Tibial nerve (tissue), 4 donors: ENCODE data around the gene ALPI. TPM values are rescaled to one million over a fixed set of nuclear protein-coding genes. Genes with fewer than 3 reads are reported as not detected.

Source experiments
- DNase-seq, 2 donors: peaks; one replicate each; pipeline ENCODE4 v3.0.0-alpha.2; 2019; ENCODE audit warnings: low spot score in 2 of 2
- H3K27ac ChIP-seq, 4 donors: fragments of 200-600 bp; sonication (generic) in 3 of 4; one replicate each; pipeline ENCODE4 v1.5.1; 2017 to 2019; ENCODE audit warnings: mild to moderate bottlenecking in 1 of 4
- H3K27me3 ChIP-seq, 2 donors: fragments of 200-600 bp; sonication (generic) in 1 of 2; one replicate each; pipeline versions ENCODE4 v1.5.1 to v1.6.0; 2017 to 2019
- H3K36me3 ChIP-seq, 3 donors: fragments of 200-600 bp; sonication (generic); one replicate each; pipeline ENCODE4 v1.5.1; 2018 to 2019
- H3K4me1 ChIP-seq, 4 donors: fragments of 200-600 bp; sonication (generic) in 3 of 4; one replicate each; pipeline ENCODE4 v1.5.1; 2017 to 2019
- H3K4me3 ChIP-seq, 4 donors: fragments of 200-600 bp; sonication (generic) in 3 of 4; one replicate each; pipeline ENCODE4 v1.5.1; 2017 to 2019; ENCODE audit warnings: mild to moderate bottlenecking in 1 of 4, moderate library complexity in 1 of 4
- H3K9me3 ChIP-seq, 4 donors: fragments of 200-600 bp; sonication (generic) in 3 of 4; one replicate each; pipeline ENCODE4 v1.5.1; 2017 to 2019
- CTCF ChIP-seq, 5 experiments: fragments of 200-600 bp in 3 of 5; fragments of 450-650 bp in 2 of 5; sonication (generic) in 3 of 5; IDR thresholded peaks; one replicate each; pipeline ENCODE4 v1.5.1; 2016 to 2019; ENCODE audit warnings: antibody characterized with exemption in 5 of 5, mild to moderate bottlenecking in 3 of 5, moderate library complexity in 2 of 5
- EP300 ChIP-seq, 2 donors: sonication (generic); formaldehyde crosslinking; IDR thresholded peaks; one replicate each; pipeline ENCODE4 v1.6.1; 2017; ENCODE audit warnings: antibody characterized with exemption in 2 of 2, mild to moderate bottlenecking in 1 of 2
- POLR2A ChIP-seq, 2 donors: fragments of 450-650 bp; IDR thresholded peaks; one replicate each; pipeline ENCODE4 v1.6.1; 2017; ENCODE audit warnings: antibody characterized with exemption in 2 of 2, mild to moderate bottlenecking in 2 of 2, moderate library complexity in 2 of 2
- WGBS, 2 donors: methylation state at CpG; one replicate each; pipeline ENCODE4 v1.1.5; 2018; 5-methylcytosine and 5-hydroxymethylcytosine counted together
- total RNA-seq, 4 donors: library from RNA; depleted of rRNA; stranded (reverse); fragments of >200 nt; gene quantifications; one replicate each; pipeline ENCODE4 v1.1.0, GENCODE V29; 2016

The ALPI gene
- total RNA-seq, 4 donors from 2014 or later = not detected

DNA sequence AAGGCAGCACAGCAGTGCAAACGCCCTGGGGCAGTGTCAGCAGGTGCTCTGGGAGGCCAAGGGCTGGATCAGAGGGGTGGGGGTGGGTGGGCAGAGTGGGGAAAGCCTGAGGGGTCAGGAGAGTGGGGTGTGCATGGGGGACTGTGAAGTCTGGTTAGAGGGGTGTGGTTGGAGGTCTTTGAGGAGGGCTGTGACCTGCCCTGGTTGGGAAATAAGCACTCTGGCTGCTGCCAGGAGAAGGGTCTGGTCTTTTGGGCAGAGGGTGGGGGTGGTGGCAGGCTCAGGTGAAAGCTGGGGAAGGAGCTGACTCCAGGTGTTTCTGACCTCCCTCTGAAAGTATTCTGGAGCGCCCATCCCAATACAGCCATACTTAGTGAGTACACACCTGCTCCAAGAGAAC is 4.2 kb downstream of the ALPI start:
- no peak for DNase-seq
- Histone ChIP-seq H3K36me3 (no peaks in the 10 kb centered on the region), H3K4me1 (no peaks in the 10 kb centered on the region), H3K9me3 (no peaks in the 10 kb centered on the region), H3K27me3 (peaks cover 0 to 3% of the 10 kb centered on the region in 2 donors), H3K27ac (no peak overlapping the region), H3K4me3 (no peak overlapping the region)
- WGBS, 2 donors = 76 to 79% methylated on average over 2 of the region's 2 CpGs
- TF ChIP-seq CTCF (IDR thresholded peaks at IDR 0.05) = no peak
- TF ChIP-seq POLR2A (IDR thresholded peaks at IDR 0.05) = no peak
- TF ChIP-seq EP300 (IDR thresholded peaks at IDR 0.05) = no peak

DNA sequence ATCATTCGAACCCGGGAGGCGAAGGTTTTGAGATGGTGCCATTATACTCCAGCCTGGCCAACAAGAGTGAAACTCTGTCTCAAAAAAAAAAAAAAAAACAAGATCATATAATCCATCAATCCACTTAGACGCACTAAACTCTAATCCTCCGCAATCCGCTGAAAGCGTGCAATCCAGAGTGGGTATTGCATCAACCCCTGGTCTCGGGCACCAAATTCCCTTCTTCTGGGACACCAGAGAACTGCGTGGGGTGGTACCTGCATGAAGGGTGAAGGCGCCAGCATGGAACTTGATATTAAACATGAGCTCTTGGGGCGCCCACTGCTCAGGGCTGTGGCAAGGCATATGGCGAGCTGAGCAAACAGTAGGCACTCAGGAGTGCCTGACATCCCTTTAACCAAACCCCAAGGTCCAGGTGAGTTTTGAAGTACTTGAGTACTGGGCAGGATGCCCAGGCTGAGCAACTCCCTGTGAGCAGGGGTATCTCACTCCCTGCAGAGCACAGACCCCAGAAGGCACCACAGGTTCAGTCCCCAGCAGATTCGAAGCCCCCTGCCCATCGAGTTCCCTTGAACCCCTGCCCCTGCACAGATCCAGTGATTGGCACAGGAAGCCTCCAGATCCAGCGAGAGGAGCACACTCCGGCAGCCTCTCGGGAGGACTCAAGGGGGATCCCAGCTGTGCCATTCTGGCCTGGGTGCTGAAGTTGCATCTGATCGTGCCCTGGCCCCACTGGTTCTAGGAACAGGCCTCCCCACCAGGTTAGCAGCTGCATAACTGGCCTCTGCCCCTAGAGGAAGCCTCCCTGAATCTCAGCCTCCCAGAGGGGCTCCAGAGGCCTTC is 8.0 kb downstream of the ALPI start:
- no peaks in the 10 kb centered on the region for H3K36me3 ChIP-seq
- TF ChIP-seq CTCF (IDR thresholded peaks at IDR 0.05) (no peak), POLR2A (IDR thresholded peaks at IDR 0.05) (no peak), EP300 (IDR thresholded peaks at IDR 0.05) (no peak)
- no peak for DNase-seq

GRCh38 chr2:232464544-232464885 is 8.6 kb downstream of the ALPI start:
- DNase-seq = no peak
- TF ChIP-seq EP300 (IDR thresholded peaks at IDR 0.05) = no peak
- no peak for TF ChIP-seq POLR2A (IDR thresholded peaks at IDR 0.05)
- TF ChIP-seq CTCF (IDR thresholded peaks at IDR 0.05) = no peak
- no peaks in the 10 kb centered on the region for H3K36me3 ChIP-seq
- H3K9me3 ChIP-seq = no peaks in the 10 kb centered on the region
- WGBS, 2 donors = 85 to 93% methylated on average over 3 of the region's 3 CpGs
- no peaks in the 10 kb centered on the region for H3K4me1 ChIP-seq
- H3K4me3 ChIP-seq = no peak overlapping the region
- no peak overlapping the region for H3K27ac ChIP-seq
- H3K27me3 ChIP-seq = no peaks in the 10 kb centered on the region

More for the DNA sequence above, 8.0 kb downstream of the ALPI start:
- Histone ChIP-seq H3K27me3 (no peaks in the 10 kb centered on the region), H3K27ac (no peak overlapping the region), H3K9me3 (no peaks in the 10 kb centered on the region), H3K4me1 (no peaks in the 10 kb centered on the region), H3K4me3 (no peak overlapping the region)
- WGBS, 2 donors = 88 to 95% methylated on average over 14 to 18 of the region's 18 CpGs

GRCh38 chr2:232465061-232465460 is 9.1 kb downstream of the ALPI start:
- TF ChIP-seq EP300 (IDR thresholded peaks at IDR 0.05) (no peak), POLR2A (IDR thresholded peaks at IDR 0.05) (no peak), CTCF (IDR thresholded peaks at IDR 0.05) (no peak)
- Histone ChIP-seq H3K9me3 (no peaks in the 10 kb centered on the region), H3K27me3 (no peaks in the 10 kb centered on the region), H3K4me3 (no peak overlapping the region), H3K4me1 (no peaks in the 10 kb centered on the region), H3K36me3 (no peaks in the 10 kb centered on the region), H3K27ac (no peak overlapping the region)
- DNase-seq = no peak
- WGBS, 2 donors = 77 to 80% methylated on average over 6 of the region's 6 CpGs

- Histone ChIP-seq H3K27ac (no peak overlapping the region), H3K4me3 (no peak overlapping the region), H3K4me1 (no peaks in the 10 kb centered on the region), H3K27me3 (no peaks in the 10 kb centered on the region), H3K36me3 (no peaks in the 10 kb centered on the region), H3K9me3 (no peaks in the 10 kb centered on the region)
- DNase-seq = no peak
- TF ChIP-seq EP300 (IDR thresholded peaks at IDR 0.05) (no peak), POLR2A (IDR thresholded peaks at IDR 0.05) (no peak), CTCF (IDR thresholded peaks at IDR 0.05) (no peak)
- 75 to 78% methylated on average over 7 of the region's 7 CpGs for WGBS, 2 donors
Observed at GRCh38 chr2:232466221-232466620, 10.3 kb downstream of the ALPI start.
